GM12801 (cell line): ENCODE results near the gene HGS.

ENCODE experiments used
- TF ChIP-seq, protein P1 (sequence below): IDR thresholded peaks from one replicate; pipeline ENCODE4 v1.5.1; 2011; ENCODE audit warnings: control low read depth; ENCODE audit not compliant: insufficient read length; ENCODE audit errors: extremely low read depth

Gene HGS

DNA sequence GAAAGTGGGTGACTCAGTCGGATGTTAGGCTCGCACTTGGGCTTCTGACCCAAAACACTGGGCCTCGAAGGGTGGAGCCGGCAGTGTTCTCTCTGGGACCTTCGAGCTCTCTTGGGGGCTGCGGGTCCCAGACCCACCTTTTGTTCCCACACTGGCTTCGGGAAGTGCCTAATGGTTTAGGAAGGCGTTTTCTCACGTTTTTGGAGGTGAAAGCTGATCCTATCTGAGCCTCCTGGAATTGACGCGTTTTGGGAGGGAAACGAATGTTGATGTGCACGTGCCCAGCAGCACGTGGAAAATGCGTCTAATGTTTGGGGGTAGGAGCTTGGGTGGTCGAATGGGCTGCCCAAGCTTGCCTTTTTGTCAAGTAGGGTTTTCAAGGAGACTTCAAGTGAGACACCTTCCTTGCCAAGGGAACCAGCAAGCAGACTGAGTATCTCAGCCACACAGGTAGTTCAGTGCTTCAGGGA, 666 bp downstream of the HGS start:
- TF ChIP-seq, protein P1, sequence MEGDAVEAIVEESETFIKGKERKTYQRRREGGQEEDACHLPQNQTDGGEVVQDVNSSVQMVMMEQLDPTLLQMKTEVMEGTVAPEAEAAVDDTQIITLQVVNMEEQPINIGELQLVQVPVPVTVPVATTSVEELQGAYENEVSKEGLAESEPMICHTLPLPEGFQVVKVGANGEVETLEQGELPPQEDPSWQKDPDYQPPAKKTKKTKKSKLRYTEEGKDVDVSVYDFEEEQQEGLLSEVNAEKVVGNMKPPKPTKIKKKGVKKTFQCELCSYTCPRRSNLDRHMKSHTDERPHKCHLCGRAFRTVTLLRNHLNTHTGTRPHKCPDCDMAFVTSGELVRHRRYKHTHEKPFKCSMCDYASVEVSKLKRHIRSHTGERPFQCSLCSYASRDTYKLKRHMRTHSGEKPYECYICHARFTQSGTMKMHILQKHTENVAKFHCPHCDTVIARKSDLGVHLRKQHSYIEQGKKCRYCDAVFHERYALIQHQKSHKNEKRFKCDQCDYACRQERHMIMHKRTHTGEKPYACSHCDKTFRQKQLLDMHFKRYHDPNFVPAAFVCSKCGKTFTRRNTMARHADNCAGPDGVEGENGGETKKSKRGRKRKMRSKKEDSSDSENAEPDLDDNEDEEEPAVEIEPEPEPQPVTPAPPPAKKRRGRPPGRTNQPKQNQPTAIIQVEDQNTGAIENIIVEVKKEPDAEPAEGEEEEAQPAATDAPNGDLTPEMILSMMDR = no peak

DNA sequence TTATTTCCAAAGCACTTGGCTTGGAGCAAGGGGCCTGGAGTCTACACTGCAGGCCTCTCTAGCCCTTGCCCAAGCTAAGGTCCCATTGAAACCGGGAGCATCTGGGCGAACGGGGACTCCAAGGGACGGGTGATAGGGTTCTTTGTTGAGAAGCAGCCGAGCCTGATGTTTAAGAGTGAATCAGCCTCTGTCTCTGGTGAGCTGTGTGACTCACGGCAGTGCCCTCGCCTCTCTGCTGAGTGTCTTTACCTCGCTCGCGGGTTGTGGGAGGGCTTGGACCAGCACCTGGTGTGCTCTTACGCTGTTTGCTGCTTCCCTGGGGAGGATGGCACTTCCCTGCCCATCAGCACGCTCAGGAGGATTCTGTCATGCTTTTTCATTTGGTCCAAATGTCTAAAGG, 1.3 kb downstream of the HGS start:
- TF ChIP-seq, protein P1 = no peak

DNA sequence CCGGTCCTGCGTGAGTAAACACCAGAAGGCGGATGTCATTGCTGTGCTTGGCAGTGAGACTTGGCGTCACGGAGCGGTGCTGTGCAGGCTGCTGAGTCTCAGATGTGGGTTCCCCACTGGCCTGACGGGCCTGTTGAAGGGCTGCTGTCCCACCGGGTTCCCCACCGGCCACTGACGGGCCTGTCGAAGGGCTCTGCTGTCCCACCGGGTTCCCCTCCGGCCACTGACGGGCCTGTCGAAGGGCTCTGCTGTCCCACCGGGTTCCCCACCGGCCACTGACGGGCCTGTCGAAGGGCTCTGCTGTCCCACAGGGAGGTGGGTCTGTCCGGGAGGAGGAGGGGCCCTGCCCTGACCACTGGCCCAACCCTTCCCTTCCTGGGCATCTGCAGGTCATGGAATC, 2.8 kb downstream of the HGS start:
- TF ChIP-seq, protein P1 = no peak

DNA sequence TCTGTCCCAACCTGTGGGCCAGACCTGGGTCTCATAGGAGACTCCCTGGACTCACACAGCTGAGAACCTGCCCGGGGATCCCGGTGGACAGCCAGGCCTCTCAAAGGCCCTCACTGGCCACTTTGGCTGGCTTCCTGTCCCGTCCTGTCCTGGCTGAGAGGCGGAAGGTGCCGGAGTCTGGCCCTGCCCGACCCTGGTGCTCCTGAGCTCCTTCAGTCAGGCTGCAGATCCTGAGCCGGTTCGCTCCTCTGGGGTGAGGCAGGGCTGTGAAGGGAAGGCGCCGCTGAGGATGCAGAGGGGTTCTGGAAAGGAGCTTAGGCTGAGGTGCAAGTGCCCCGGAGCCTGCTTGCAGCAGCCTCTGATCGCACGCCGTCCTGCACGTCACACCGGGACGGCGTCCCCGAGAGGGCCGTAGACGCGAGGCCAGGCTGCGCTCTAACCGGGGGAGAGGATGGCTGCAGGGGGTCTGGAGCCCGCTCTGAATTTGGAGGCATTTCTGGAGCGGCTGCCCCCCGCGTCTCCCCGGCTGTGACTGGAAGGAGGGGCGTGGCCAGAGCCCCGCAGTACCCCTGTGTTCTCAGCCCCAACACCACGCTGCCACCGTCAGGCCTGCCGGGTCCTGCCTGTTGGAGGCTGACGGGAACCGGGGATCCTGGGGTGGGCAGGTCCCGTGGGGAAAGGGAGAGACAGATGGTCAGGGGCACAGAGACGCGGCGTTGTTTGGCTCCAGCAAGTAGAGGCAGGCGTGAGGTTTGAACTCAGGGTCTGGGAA, 4.1 kb downstream of the HGS start:
- TF ChIP-seq, protein P1 = no peak

DNA sequence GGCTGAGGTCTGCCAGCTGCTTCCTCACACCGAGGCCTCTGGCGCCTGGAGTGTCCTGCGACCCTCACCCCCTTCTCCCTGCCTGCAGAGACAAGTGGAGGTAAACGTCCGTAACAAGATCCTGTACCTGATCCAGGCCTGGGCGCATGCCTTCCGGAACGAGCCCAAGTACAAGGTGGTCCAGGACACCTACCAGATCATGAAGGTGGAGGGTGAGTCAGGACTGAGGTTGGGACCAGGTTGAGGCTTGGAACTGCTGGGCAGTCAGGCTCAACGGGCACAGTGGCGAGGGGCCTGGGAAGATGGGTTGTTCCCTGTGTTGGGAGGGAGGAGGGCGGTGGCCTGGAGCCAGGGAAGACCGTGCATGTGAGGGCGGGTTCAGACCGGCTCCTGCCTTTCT, 4.8 kb downstream of the HGS start:
- TF ChIP-seq, protein P1 = no peak

DNA sequence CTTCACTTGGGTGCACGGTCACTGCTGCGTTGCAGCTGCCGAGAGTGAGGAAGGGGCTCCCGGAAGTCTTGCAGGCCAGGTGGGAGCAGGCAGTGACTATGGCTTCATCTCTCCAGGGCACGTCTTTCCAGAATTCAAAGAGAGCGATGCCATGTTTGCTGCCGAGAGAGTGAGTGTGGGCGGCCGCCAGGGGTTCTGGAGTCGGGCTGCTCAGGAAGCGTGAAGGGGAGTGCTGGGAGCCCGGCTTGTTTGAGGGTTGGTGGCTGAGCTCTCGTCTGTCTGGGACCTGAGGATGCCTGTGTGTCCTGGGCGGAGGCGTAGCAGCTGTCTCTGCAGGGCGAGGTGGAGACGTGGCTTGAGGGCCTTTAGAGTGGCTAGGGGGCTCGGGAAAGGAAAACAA, 6.3 kb downstream of the HGS start:
- TF ChIP-seq, protein P1 = no peak

DNA sequence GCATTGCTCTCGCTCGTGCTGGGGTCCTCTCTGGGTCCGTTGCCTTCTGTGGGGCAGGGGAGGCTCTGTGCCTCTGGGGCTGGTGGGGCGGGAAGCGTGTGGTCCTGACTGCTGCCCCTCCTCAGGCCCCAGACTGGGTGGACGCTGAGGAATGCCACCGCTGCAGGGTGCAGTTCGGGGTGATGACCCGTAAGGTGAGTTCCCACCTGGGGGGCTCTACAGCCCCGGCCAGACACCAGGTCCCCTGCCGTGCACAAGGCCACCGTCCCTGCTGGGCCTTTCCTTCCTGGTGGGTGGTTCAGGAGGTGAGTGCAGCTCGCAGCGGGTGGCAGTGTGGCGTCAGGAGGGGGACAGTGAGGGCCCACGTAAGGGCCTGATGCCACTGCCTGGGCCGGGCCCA, 6.7 kb downstream of the HGS start:
- TF ChIP-seq, protein P1 = no peak
